ACHN (cell line): ENCODE data around the gene NPTX1.

Experiments
- DNase-seq: peaks from one replicate; pipeline ENCODE4 v3.0.0-alpha.2; 2015
- in situ Hi-C: cut with HindIII; loops from 2 replicates; pipeline ENCODE4 v1.10.0; 2017; ENCODE audit warnings: low sequenced_read_pairs, low pct_ligation_motif_present, low pct_unique_long_range_greater_than_20kb

Gene NPTX1

DNA sequence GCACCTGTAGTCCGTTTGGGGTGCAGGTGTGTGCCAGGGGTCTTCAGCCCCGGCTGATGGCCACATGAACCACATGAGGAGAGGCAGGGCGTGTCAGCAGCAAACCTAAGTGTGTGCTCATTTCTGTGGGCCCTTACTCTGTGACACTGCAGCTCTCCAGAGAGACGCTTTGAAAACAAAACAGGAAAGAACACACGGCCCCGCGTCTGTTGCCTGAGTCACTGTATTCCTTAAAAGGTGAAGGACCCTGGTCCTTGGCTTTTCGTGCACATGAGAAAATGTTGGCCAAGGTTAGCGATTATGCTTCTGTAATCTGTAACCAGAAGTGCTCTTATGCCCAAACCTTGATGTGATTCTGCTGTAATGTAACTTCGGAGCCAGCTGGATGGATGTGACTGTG lies 38.9 kb downstream of the NPTX1 start:
- DNase-seq = no peak
- in situ Hi-C loops = no loop called here

GRCh38 chr17:80433916-80434666 lies 42.3 kb downstream of the NPTX1 start:
- DNase-seq = no peak
- in situ Hi-C loops = no loop called here

GRCh38 chr17:80432961-80433550 lies 43.4 kb downstream of the NPTX1 start:
- no peak for DNase-seq
- in situ Hi-C loops = no loop called here

DNA sequence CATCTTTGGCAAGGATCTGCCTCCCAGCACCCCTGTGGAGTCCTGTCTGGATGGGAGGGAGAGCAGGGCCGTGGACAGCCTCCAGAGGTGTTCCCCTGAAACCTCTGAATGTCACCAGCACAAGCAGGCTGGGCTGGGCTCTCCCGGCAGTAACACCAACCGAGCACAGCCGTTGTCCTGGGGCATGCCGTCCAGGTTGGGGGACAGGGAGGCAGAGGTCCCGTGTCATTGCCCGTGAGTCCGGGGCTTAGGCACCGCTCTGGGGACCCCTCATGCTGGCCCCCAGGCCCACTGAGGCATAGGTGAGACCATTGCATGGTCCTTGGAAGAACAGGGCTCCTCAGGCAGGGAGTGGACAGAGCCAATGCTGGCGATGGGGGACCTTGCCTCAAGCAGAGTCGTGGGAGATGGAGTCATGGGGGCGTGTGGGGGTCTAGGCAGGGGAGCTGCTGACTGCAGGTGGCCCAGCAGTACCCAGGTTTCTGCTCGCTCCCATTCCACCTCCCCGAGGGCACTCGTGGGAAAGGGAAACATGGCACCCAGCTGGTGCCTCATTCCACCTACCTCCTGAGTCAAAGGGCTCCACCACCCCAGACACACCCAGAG lies 44.0 kb downstream of the NPTX1 start:
- in situ Hi-C loops = no loop called here
- no peak for DNase-seq

- DNase-seq = no peak
- in situ Hi-C loops = no loop called here
Observed at GRCh38 chr17:80431246-80432195, 44.9 kb downstream of the NPTX1 start.

- DNase-seq = no peak
- in situ Hi-C loops = no loop called here
Observed at GRCh38 chr17:80430446-80431245, 45.8 kb downstream of the NPTX1 start.

- in situ Hi-C loops = no loop called here
- no peak for DNase-seq
Observed at GRCh38 chr17:80429356-80430275, 46.8 kb downstream of the NPTX1 start.

DNA sequence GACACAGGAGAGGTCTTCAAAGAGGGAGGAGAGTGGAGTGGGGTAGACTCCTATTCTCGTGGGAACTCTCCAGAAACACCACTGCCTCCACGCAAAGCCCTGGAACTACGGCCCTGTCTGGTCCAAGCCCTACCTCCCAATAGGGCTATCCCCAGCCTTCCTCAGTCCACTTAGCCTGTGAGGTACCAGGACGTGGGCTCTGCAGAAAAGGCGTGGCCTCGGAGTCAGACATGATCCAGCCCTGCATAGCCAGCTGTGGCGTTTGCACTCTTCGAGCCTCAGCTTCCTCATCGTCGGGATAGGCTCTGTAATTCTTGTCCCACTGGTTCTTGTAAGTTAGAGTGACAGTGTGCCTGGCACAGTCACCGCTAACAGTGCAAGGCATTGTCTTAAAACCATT lies 47.6 kb downstream of the NPTX1 start:
- in situ Hi-C loops = no loop called here
- no peak for DNase-seq

- no peak for DNase-seq
- in situ Hi-C loops = no loop called here
Observed at GRCh38 chr17:80428363-80428762, 48.0 kb downstream of the NPTX1 start.

DNA sequence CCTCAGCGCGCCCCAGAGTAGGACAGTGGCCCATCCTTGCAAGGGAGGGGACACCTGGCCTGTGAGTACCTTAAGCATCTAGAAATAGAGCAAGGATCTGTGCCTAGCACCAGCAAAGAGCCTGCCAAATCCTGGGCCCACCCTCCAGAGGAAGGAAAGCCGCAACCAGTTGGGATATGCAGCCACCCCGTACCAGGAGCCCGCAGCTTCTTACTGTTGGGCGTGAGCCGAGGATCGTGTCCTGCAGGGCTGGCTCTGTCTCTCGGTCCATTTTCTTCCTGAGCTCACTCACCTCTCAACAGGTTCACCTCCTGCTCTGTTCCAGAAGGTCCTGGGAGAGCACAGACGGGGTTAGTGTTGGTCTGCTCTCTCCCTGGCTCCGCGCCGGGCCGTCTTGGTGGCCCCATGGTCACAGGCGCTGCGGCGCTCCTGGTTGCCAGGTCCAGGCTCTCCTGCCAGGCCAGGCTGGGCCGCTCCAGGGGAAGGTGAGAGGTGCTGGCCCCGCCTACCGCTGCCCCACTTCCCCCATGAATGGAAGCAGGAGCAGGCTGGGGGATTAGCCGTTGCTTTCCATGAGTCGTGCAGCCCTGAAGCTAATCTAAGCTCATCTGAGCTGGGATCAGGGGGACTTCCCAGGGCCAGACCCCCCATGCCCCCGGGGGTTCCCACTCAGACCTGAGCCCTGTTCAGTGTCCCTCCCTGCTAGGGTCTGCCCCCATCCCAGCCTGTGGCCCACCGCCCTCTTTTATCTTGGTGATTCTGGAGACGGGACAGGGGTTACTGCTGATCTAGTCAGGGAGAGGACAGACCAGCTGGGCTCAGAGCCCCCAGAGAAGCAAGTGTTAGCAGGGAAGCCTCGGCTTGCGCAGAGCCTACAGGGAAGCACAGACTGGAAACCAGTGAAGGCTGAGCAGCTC lies 48.8 kb downstream of the NPTX1 start:
- in situ Hi-C loops = no loop called here

DNA sequence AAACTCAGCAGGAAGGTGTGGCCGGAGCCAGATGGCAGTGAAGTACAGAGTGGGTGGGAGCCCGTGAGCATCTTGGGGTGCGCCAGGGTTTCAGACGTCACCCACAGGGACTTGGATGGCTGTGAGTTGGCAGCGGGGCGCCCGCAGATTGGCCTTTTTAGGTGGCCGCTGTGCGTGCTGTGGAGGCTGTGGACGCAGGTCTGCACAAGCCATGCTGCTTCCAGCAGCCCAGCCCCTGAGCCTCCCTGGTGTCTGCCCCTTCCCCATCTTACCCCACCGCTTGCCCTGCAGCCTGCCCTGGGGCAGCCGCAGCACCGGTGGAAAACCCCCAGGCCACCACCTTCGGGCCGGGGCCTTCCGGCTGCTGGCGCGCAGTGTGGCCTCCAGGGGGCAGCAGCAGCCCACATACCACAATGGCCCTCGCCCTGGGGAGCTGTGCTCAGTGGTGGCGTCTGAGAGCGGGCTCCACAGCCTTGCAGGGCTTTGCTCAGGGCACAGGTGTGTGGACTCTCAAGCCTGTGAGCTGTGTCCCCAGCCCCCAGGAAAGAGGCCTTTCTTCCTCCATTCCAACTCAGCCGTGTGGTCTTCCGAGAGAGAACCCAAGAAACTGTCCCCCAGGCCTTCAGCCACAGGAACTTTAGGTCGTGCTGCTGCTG lies 49.6 kb downstream of the NPTX1 start:
- in situ Hi-C loops = no loop called here

More for the DNA sequence above, 48.8 kb downstream of the NPTX1 start:
- DNase-seq = no peak

DNA sequence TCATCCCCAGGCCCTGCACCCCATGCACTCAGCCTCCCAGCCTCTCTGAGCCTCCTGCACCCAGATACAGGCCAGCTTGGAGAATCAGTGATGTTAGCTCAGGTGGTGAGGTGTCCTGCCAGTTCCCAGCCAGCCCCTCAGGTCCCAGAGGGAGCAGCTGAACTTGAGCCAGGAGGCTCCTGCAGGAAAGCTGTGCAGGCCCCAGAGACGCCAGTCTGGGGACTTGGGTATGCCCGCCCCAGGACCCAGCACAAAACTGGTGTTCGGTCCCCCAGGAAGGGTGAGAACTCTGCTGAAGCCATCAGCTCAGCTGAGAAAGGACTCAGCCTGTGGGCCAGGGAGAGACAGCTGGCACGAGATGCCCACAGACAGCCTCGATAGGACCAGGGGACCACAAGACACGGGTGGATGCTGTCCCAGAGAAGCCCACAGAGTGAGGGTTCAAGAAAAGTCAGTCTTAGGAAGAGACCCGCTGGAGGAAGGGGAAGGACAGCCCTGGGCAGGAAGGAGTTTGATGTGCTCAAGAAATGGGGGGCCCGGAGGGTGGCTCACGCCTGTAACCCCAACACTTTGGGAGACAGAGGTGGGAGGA lies 50.5 kb downstream of the NPTX1 start:
- in situ Hi-C loops = no loop called here
- DNase-seq = no peak

More for the DNA sequence above, 49.6 kb downstream of the NPTX1 start:
- DNase-seq = peak; percentile 72

DNA sequence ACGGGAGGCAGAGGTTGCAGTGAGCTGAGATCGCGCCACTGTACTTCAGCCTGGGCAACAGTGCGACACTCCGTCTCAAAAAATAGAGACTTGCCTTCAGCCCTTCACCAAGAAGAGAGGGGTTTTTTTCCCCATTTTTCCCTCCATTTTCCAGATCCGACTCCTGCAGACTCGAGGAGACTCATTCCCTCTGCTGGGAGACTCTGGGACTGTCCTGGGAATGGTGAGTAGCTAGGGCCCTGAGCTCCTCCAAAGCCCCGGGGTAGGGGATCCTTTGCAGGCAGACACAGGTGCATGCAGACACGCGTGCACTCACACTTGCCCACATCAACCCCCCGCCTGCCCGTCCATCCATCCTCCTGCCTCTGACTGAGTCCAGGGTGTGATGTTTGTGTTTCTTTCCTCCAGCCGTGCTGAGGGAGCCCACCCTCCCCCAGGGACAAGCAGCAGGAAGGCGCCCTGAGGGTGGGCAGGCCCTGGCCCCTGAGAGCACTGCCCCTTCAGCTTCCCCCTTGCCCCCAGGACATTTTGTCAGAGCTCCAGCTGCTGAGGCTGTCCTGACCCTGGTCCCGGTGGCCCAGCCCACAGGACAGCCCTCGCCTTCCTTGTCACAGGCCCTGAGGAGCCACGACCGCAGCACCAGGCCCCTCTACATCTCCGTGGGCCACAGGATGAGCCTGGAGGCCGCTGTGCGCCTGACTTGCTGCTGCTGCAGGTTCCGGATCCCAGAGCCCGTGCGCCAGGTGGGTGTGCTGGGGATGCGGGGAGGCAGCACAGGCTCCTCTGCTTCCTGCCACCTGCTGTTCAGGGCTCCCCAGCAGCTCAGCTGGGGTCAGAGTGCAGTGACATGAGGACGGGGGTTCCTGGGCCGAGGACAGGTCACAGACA lies 51.3 kb downstream of the NPTX1 start:
- in situ Hi-C loops = no loop called here
- DNase-seq = no peak

GRCh38 chr17:80424261-80424660 lies 52.1 kb downstream of the NPTX1 start:
- in situ Hi-C loops = no loop called here
- no peak for DNase-seq
